Measurements from ENCODE around the gene COL5A1. TPM values are rescaled to one million over a fixed set of nuclear protein-coding genes. Genes with fewer than 3 reads are reported as not detected.

Gene COL5A1
- total and polyA plus RNA-seq, 2 experiments from 2014 or later = 2.5 to 13.1 TPM

- no peaks in the 10 kb centered on the region for H3K27me3 ChIP-seq (ENCODE audit: insufficient read depth)
- H3K36me3 ChIP-seq (ENCODE audit: insufficient read depth) = no peaks in the 10 kb centered on the region
- no peaks in the 10 kb centered on the region for H3K9me2 ChIP-seq (ENCODE audit: insufficient read depth)
- no peaks in the 10 kb centered on the region for H3F3A ChIP-seq (replicated peaks; ENCODE audit: low read depth)
- Mint-ChIP-seq H3K4me1 (peaks cover 24% of the 10 kb centered on the region), H3K9me3 (no peaks in the 10 kb centered on the region), H3K4me3 (no peak overlapping the region), H3K27me3 (ENCODE audit: insufficient read depth, low read depth, poor library complexity) (no peaks in the 10 kb centered on the region), H3K36me3 (ENCODE audit: low read depth) (no peaks in the 10 kb centered on the region), H3K27ac (no peak overlapping the region)
- ATAC-seq = no peak
- H4K20me1 ChIP-seq (replicated peaks; ENCODE audit: insufficient read depth) = no peaks in the 10 kb centered on the region
- H3K4me1 ChIP-seq (ENCODE audit: insufficient read depth) = no peaks in the 10 kb centered on the region; the same call in 1 of the 2 replicates
- H3K79me2 ChIP-seq (replicated peaks; ENCODE audit: insufficient read depth) = no peaks in the 10 kb centered on the region
- no peak overlapping the region for H2AFZ ChIP-seq
- DNase-seq (ENCODE audit: low spot score) = no peak
- H3K27ac ChIP-seq (ENCODE audit: low read depth) = no peak overlapping the region
- no peak overlapping the region for H3K4me2 ChIP-seq
- TF ChIP-seq EZH2phosphoT487 (IDR thresholded peaks at IDR 0.05; ENCODE audit: unreplicated experiment) = no peak
- TF ChIP-seq REST (IDR thresholded peaks at IDR 0.05; ENCODE audit: unreplicated experiment) = no peak
- TF ChIP-seq ZNF331 (CRISPR knock-in tag; IDR thresholded peaks at IDR 0.05; ENCODE audit: low read depth) = no peak
- no peak for TF ChIP-seq POLR2AphosphoS5 (IDR thresholded peaks at IDR 0.05; ENCODE audit: low read depth)
- TF ChIP-seq ETS1 (IDR thresholded peaks at IDR 0.05) = no peak
- TF ChIP-seq ZNF462 (CRISPR knock-in tag; IDR thresholded peaks at IDR 0.05) = no peak
- no peak for TF ChIP-seq NANOG (IDR thresholded peaks at IDR 0.05; ENCODE audit: borderline replicate concordance)
- TF ChIP-seq EZH2 (IDR thresholded peaks at IDR 0.05; ENCODE audit: low read depth, unreplicated experiment) = no peak
- no peak for TF ChIP-seq CREB1 (CRISPR knock-in tag; IDR thresholded peaks at IDR 0.05; ENCODE audit: low read depth)
- TF ChIP-seq ZNF114 (CRISPR knock-in tag; IDR thresholded peaks at IDR 0.05) = no peak
- no peak for TF ChIP-seq STAT1 (IDR thresholded peaks at IDR 0.05; ENCODE audit: unreplicated experiment)
- TF ChIP-seq JUNB (IDR thresholded peaks at IDR 0.05; ENCODE audit: unreplicated experiment) = no peak
- TF ChIP-seq CTCF (conservative IDR thresholded peaks at IDR 0.05; ENCODE audit: low read depth in 2 of 2) = no peak
- H3K4me3 ChIP-seq = no peak overlapping the region
Observed at GRCh38 chr9:134785325-134786108, 143.9 kb downstream of the COL5A1 start.

Measured in GM23338 (cell line).